ENCODE data around the gene LZTR1.

- TF ChIP-seq CTCF (IDR thresholded peaks at IDR 0.05): no peak
- no peak for TF ChIP-seq POLR2AphosphoS5 (IDR thresholded peaks at IDR 0.05)
- no peak for TF ChIP-seq POLR2A (IDR thresholded peaks at IDR 0.05)
Observed at GRCh38 chr22:20945578-20945934, 36.5 kb upstream of the LZTR1 start.
